HG02885 (cell line): ENCODE data around the gene SCYGR1.
"Not testable (repeated sequence)": the region's sequence is repeated elsewhere in the genome, so short reads cannot be mapped to it uniquely, and the experiment has no call there.

Source experiments
- ATAC-seq: cut with Tn5 transposase; IDR thresholded peaks from one replicate; pipeline ENCODE4 v1.9.1; 2021; ENCODE audit warnings: mild to moderate bottlenecking; ENCODE audit not compliant: unreplicated experiment, poor library complexity

SCYGR1 gene

GRCh38 chr2:227404585-227405271 is 17.0 kb upstream of the SCYGR1 start:
- peak; percentile 38 for ATAC-seq

GRCh38 chr2:227402959-227403358 is 15.2 kb upstream of the SCYGR1 start:
- ATAC-seq = no peak

- ATAC-seq = no peak
Observed at GRCh38 chr2:227402321-227402720, 14.6 kb upstream of the SCYGR1 start.

GRCh38 chr2:227401550-227401949 is 13.8 kb upstream of the SCYGR1 start:
- no peak for ATAC-seq

GRCh38 chr2:227398684-227399670 is 11.2 kb upstream of the SCYGR1 start:
- no peak for ATAC-seq

GRCh38 chr2:227397562-227397961 is 9.8 kb upstream of the SCYGR1 start:
- no peak for ATAC-seq

GRCh38 chr2:227395556-227395955 is 7.8 kb upstream of the SCYGR1 start:
- no peak for ATAC-seq

- ATAC-seq = no peak
Observed at GRCh38 chr2:227394401-227394800, 6.7 kb upstream of the SCYGR1 start.

GRCh38 chr2:227390468-227391256 is 2.9 kb upstream of the SCYGR1 start:
- no peak for ATAC-seq

- no peak for ATAC-seq
Observed at GRCh38 chr2:227389661-227390060, 1.9 kb upstream of the SCYGR1 start.

GRCh38 chr2:227389231-227389630 is 1.5 kb upstream of the SCYGR1 start:
- ATAC-seq = no peak

GRCh38 chr2:227388537-227389011 is 825 bp upstream of the SCYGR1 start:
- ATAC-seq = no peak

GRCh38 chr2:227386630-227387029 is 1.1 kb downstream of the SCYGR1 start:
- ATAC-seq = no peak

- no peak for ATAC-seq
Observed at GRCh38 chr2:227383686-227384085, 4.1 kb downstream of the SCYGR1 start.

GRCh38 chr2:227382241-227382835 is 5.4 kb downstream of the SCYGR1 start:
- not testable (repeated sequence) for ATAC-seq

- no peak for ATAC-seq
Observed at GRCh38 chr2:227379095-227379494, 8.7 kb downstream of the SCYGR1 start, which contains the start of gene TM4SF20. TSS of gene TM4SF20 (minus strand) at chr2:227379306. CDS start at chr2:227379268, 38 bp downstream.

- no peak for ATAC-seq
Observed at GRCh38 chr2:227378371-227378782, 9.4 kb downstream of the SCYGR1 start.

GRCh38 chr2:227377467-227378351 is 10.0 kb downstream of the SCYGR1 start:
- ATAC-seq = no peak
